SK-N-SH (cell line): ENCODE data around the gene PRADC1. TPM values are rescaled to one million over a fixed set of nuclear protein-coding genes. Genes with fewer than 3 reads are reported as not detected.

ENCODE experiments used
- CTCF ChIA-PET: fragments of 300-600, 350-600 bp; formaldehyde crosslinking; extraction: SDS; loops from one replicate; lab custom pipeline; 2021; lab: Yijun Ruan, JAX
- POLR2A ChIA-PET: fragments of 350-600 bp; sonication (Branson Sonifier 250); formaldehyde crosslinking; extraction: SDS; loops from one replicate; lab custom pipeline; 2020; ENCODE audit warnings: antibody characterized with exemption, inconsistent platforms; lab: Yijun Ruan, JAX
- DNase-seq: peaks from one replicate; pipeline ENCODE4 v3.0.0; 2012
- H2AFZ ChIP-seq: fragments of 200-600 bp; sonication (generic); 2 replicates; pipeline ENCODE4 v1.8.1; 2016; ENCODE audit warnings: antibody characterized with exemption, mild to moderate bottlenecking, low read depth
- H3F3A ChIP-seq: fragments of 200-600 bp; sonication (generic); replicated peaks from 2 replicates; pipeline ENCODE3; 2016; ENCODE audit warnings: antibody characterized with exemption, mild to moderate bottlenecking; ENCODE audit not compliant: insufficient read depth
- H3K27ac ChIP-seq, 2 experiments: fragments of 200-500 bp in 1 of 2; fragments of 200-600 bp in 1 of 2; sonication (Bioruptor generic) in 1 of 2; sonication (generic), shearing (Covaris generic) in 1 of 2; 2 replicates each; pipeline versions ENCODE4 v1.5.1 to v1.6.1; 2014 to 2016; ENCODE audit warnings: low read depth in 2 of 2, inconsistent platforms in 1 of 2, low read length in 1 of 2, mild to moderate bottlenecking in 1 of 2, mixed read lengths in 1 of 2
- H3K27me3 ChIP-seq: fragments of 200-600 bp; sonication (generic), shearing (Covaris generic); 2 replicates; pipeline ENCODE4 v1.6.1; 2016; ENCODE audit warnings: mixed run types; ENCODE audit not compliant: insufficient read depth
- H3K36me3 ChIP-seq, 2 experiments: fragments of 200-500 bp in 1 of 2; fragments of 200-600 bp in 1 of 2; sonication (Bioruptor generic) in 1 of 2; sonication (generic) in 1 of 2; replicated peaks in 1 of 2; 2 replicates each; pipeline versions ENCODE3 to v1.5.1; 2014 to 2016; ENCODE audit warnings: low read length in 1 of 2, mild to moderate bottlenecking in 1 of 2; ENCODE audit not compliant: insufficient read depth in 2 of 2, control insufficient read depth in 1 of 2
- H3K4me1 ChIP-seq, 2 experiments: fragments of 200-500 bp in 1 of 2; fragments of 200-600 bp in 1 of 2; sonication (Bioruptor generic) in 1 of 2; sonication (generic), shearing (Covaris generic) in 1 of 2; 2 replicates each; pipeline versions ENCODE4 v1.5.1 to v1.6.1; 2014 to 2016; ENCODE audit warnings: low read depth in 1 of 2, low read length in 1 of 2, mixed run types in 1 of 2; ENCODE audit not compliant: insufficient read depth in 2 of 2, control insufficient read depth in 1 of 2
- H3K4me2 ChIP-seq: fragments of 200-600 bp; sonication (generic), shearing (Covaris generic); 2 replicates; pipeline ENCODE4 v1.6.1; 2017; ENCODE audit warnings: mixed run types
- H3K4me3 ChIP-seq, 2 experiments: fragments of 200-500 bp in 1 of 2; fragments of 200-600 bp in 1 of 2; sonication (Bioruptor generic) in 1 of 2; sonication (generic), shearing (Covaris generic) in 1 of 2; 2 replicates each; pipeline versions ENCODE4 v1.5.1 to v1.8.1; 2014 to 2016; ENCODE audit warnings: low read depth in 2 of 2, inconsistent platforms in 1 of 2, low read length in 1 of 2, mild to moderate bottlenecking in 1 of 2, mixed read lengths in 1 of 2, moderate library complexity in 1 of 2
- H3K79me2 ChIP-seq: fragments of 200-600 bp; sonication (generic); 2 replicates; pipeline ENCODE4 v1.8.1; 2017; ENCODE audit warnings: mild to moderate bottlenecking; ENCODE audit not compliant: insufficient read depth
- H3K9ac ChIP-seq: fragments of 200-600 bp; sonication (generic); 2 replicates; pipeline ENCODE4 v1.6.1; 2017; ENCODE audit warnings: mixed run types
- H3K9me2 ChIP-seq: fragments of 200-600 bp; sonication (generic); 2 replicates; pipeline ENCODE4 v1.6.1; 2017; ENCODE audit warnings: mixed run types
- H3K9me3 ChIP-seq: fragments of 200-600 bp; sonication (generic); 2 replicates; pipeline ENCODE4 v1.6.1; 2017; ENCODE audit warnings: mixed run types, mild to moderate bottlenecking, moderate library complexity
- H4K20me1 ChIP-seq: fragments of 200-600 bp; sonication (generic); 2 replicates; pipeline ENCODE4 v1.6.1; 2017; ENCODE audit warnings: mild to moderate bottlenecking, mixed run types; ENCODE audit not compliant: insufficient read depth
- CTCF ChIP-seq: fragments of 200-600 bp; sonication (generic); IDR thresholded peaks from 2 replicates; pipeline ENCODE4 v1.6.1; 2017; ENCODE audit warnings: antibody characterized with exemption, mild to moderate bottlenecking, moderate library complexity
- FOXM1 ChIP-seq: IDR thresholded peaks from 2 replicates; pipeline ENCODE4 v1.4.0; 2012; ENCODE audit warnings: low read depth, mild to moderate bottlenecking
- POLR2AphosphoS5 ChIP-seq: IDR thresholded peaks from 2 replicates; pipeline ENCODE4 v1.6.1; 2012; ENCODE audit warnings: low read depth, low read length
- RXRA ChIP-seq: IDR thresholded peaks from 2 replicates; pipeline ENCODE4 v1.4.0; 2012; ENCODE audit warnings: low read depth, mild to moderate bottlenecking, borderline replicate concordance
- SMC3 ChIP-seq: IDR thresholded peaks from 2 replicates; pipeline ENCODE4 v1.6.1; 2012; ENCODE audit warnings: low read depth, low read length, improper control_type of control experiment
- TAF1 ChIP-seq: IDR thresholded peaks from 2 replicates; pipeline ENCODE4 v1.6.1; 2012; ENCODE audit warnings: low read depth, mild to moderate bottlenecking, low read length, moderate library complexity, borderline replicate concordance
- WGBS: methylation state at CpG from one replicate; pipeline ENCODE4 v1.1.6; 2017; ENCODE audit warnings: low lambda C conversion rate; 5-methylcytosine and 5-hydroxymethylcytosine counted together
- polyA plus RNA-seq, 3 experiments: library from polyadenylated mRNA; depleted of rRNA; stranded (reverse); fragments of >200 nt; gene quantifications; 2 replicates each; pipeline ENCODE4 v1.2.3, GENCODE V29; 2012
- TF ChIP-seq, protein P1 (sequence below): IDR thresholded peaks from 2 replicates; pipeline ENCODE4 v1.4.0; 2012; ENCODE audit warnings: low read depth, borderline replicate concordance

PRADC1 gene
- polyA plus RNA-seq, 1 of the 3 experiments (the other 2 are of a cell fraction): 8.5 TPM

DNA sequence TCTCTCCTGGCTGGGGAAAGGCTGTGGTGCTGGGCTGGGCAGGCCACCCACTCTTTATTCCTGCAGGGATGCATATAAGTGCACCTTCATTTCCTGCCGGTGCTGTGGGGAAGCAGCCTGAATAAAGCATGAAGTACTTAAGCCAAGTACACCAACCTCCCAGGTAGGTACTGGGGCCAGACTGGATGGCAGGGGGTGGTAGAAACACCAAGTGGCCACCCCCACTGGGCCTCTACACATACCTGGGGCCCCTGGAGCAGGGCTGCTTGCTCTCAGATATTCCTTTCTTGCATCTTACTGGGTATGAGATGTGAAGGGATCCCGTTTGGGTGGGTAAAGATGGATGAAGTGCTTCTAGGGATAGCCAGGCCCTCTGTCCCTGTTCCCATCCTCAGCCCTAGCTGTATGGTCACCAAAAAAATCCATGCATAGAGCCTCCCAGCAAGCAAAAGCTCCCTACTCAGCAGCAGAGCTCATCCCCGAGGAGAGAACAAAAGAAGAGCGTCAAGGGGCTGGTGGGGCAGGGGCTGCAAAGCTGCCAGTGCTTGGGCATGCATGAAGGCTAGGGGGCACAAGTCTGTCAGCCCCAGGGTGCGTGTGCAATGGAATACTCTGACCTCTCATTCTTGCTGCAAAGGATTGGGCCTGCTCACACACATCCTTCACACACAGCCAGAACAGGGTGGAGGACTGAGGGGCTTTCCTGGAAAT is 23.0 kb upstream of the PRADC1 start:
- 56% methylated on average over 4 of the region's 5 CpGs for WGBS
- Histone ChIP-seq H3K27me3 (no peaks in the 10 kb centered on the region), H3K4me3 (no peak overlapping the region), H3K9me3 (no peaks in the 10 kb centered on the region), H3K4me2 (no peak overlapping the region), H3K27ac (no peak overlapping the region), H3K79me2 (no peaks in the 10 kb centered on the region), H3K9ac (no peak overlapping the region), H3K36me3 (peaks cover 4 to 33% of the 10 kb centered on the region in 2 experiments), H3K4me1 (no peaks in the 10 kb centered on the region), H2AFZ (no peak overlapping the region), H3F3A (no peaks in the 10 kb centered on the region), H3K9me2 (no peaks in the 10 kb centered on the region), H4K20me1 (no peaks in the 10 kb centered on the region)
- TF ChIP-seq CTCF: no peak
- TF ChIP-seq SMC3: no peak
- no peak for TF ChIP-seq TAF1
- TF ChIP-seq, protein P1, sequence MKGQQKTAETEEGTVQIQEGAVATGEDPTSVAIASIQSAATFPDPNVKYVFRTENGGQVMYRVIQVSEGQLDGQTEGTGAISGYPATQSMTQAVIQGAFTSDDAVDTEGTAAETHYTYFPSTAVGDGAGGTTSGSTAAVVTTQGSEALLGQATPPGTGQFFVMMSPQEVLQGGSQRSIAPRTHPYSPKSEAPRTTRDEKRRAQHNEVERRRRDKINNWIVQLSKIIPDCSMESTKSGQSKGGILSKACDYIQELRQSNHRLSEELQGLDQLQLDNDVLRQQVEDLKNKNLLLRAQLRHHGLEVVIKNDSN: no peak
- no peak for TF ChIP-seq RXRA
- no peak for DNase-seq
- ChIA-PET CTCF (interaction anchor here (0.6 to 1.3 kb wide), 3 partner anchors 10 to 118 kb away, joined by 3 read pairs; no protein-coding TSS in a partner anchor), POLR2A (interaction anchor here (1.4 to 1.9 kb wide), 2 partner anchors 11 to 22 kb away, joined by 6 to 8 read pairs; partner anchors contain the start of genes CCT7 and PRADC1)

DNA sequence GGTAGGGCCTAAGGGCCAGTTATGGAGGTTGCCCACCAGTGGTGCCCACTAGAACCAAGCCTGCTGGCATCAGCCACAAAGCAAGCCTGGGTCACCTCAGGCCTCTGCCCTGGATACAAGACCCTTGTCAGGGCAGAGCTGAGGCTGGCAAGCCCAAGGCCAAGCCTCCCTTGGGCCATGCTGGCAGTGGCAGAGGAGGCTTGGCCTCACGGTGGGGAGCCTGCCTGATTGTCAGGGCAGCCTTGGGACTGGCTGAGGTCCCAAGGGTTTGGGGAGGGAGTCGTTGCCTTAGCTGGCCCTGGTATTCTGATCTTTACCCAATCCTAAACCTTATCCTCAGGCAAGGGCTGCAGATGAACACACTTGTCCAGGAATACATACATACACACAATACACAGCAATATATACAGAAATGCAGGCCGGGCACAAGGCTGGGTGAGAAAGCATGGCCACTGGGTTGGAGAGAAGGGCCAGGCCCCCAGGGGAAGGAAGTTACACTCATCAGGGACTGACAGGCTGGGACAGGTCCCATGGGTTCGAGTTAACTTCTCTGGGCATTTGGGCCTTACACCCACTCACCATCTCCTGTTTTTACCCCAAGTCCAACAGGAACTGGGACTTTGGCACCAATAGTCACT is 22.1 kb upstream of the PRADC1 start:
- no peaks in the 10 kb centered on the region for H3F3A ChIP-seq
- H2AFZ ChIP-seq: no peak overlapping the region
- CTCF ChIA-PET: interaction anchor here (1.3 to 1.6 kb wide), 2 partner anchors 11 to 12 kb away, joined by 3 read pairs; no protein-coding TSS in a partner anchor
- no peak overlapping the region for H3K4me3 ChIP-seq
- no peaks in the 10 kb centered on the region for H3K9me2 ChIP-seq
- H3K9ac ChIP-seq: no peak overlapping the region
- no peaks in the 10 kb centered on the region for H3K27me3 ChIP-seq
- DNase-seq: no peak
- no peaks in the 10 kb centered on the region for H3K4me1 ChIP-seq
- TF ChIP-seq FOXM1 (no peak), POLR2AphosphoS5 (peak; percentile 44; the same call in 1 of the 2 replicates)
- TF ChIP-seq, all 33 proteins: peak for 1
- Histone ChIP-seq H3K9me3 (no peaks in the 10 kb centered on the region), H3K36me3 (peaks cover 13 to 40% of the 10 kb centered on the region in 2 experiments), H3K79me2 (no peaks in the 10 kb centered on the region), H3K4me2 (no peak overlapping the region), H3K27ac (no peak overlapping the region; a peak in 1 of 4 replicates), H4K20me1 (0 out of 2 replicates have a peak, but pooled peaks cover 3% of the 10 kb centered on the region)
- 60% methylated on average over 1 of the region's 4 CpGs for WGBS
- POLR2A ChIA-PET: interaction anchor here (1.9 kb wide), 1 partner anchor 10 kb away, joined by 6 read pairs; no protein-coding TSS in a partner anchor
